BLaER1 (cell line): ENCODE results near the gene FXR1.
"Not testable (repeated sequence)": the region's sequence is repeated elsewhere in the genome, so short reads cannot be mapped to it uniquely, and the experiment has no call there.

ENCODE experiments used
- H3K27ac ChIP-seq: shearing (Covaris generic); formaldehyde crosslinking; 2 replicates; pipeline ENCODE4 v1.8.1; 2022
- H3K27me3 ChIP-seq: shearing (Covaris generic); formaldehyde crosslinking; 2 replicates; pipeline ENCODE4 v1.8.1; 2022
- H3K36me3 ChIP-seq: shearing (Covaris generic); formaldehyde crosslinking; 2 replicates; pipeline ENCODE4 v1.8.1; 2022
- H3K4me1 ChIP-seq: shearing (Covaris generic); formaldehyde crosslinking; 2 replicates; pipeline ENCODE4 v1.8.1; 2022
- H3K4me2 ChIP-seq: shearing (Covaris generic); formaldehyde crosslinking; 2 replicates; pipeline ENCODE4 v1.8.1; 2022
- H3K4me3 ChIP-seq: shearing (Covaris generic); formaldehyde crosslinking; 2 replicates; pipeline ENCODE4 v1.8.1; 2022
- H3K9ac ChIP-seq: shearing (Covaris generic); formaldehyde crosslinking; 2 replicates; pipeline ENCODE4 v1.8.1; 2022
- H3K9me3 ChIP-seq: shearing (Covaris generic); formaldehyde crosslinking; 2 replicates; pipeline ENCODE4 v1.8.1; 2022
- H4K20me1 ChIP-seq: shearing (Covaris generic); formaldehyde crosslinking; 2 replicates; pipeline ENCODE4 v1.8.1; 2022
- Cebpa-rat ChIP-seq: shearing (Covaris generic); IDR thresholded peaks from 2 replicates; pipeline ENCODE4 v1.8.1; 2022

FXR1 gene

DNA sequence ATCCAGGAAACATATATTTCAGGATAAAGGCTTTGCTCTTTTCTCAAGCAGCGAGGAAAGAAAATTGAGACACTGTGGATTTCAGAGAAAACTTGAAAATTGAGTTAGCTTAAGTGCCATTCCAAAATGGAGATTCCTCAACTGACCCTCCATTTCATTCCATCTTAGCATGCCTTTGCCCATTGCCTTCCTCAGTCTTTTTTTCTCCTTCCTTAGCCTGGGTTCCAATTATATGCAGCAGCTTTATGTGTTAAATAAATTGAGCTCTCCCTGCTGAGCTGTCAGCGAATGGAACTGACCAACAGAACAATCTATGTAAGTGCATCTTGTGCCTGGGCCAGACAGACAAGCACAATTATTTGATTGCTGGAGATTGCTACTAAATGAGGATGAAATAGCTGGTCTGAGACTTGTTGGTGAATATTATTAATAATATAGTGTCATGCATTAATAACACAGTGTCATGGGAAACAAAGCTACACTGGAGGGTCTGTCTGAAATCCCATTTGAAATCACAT lies 84.0 kb downstream of the FXR1 start:
- H3K36me3 ChIP-seq = no peaks in the 10 kb centered on the region
- no peaks in the 10 kb centered on the region for H3K4me1 ChIP-seq
- H3K27me3 ChIP-seq = no peaks in the 10 kb centered on the region
- TF ChIP-seq Cebpa-rat = no peak
- H3K27ac ChIP-seq = no peak overlapping the region
- peaks cover 16% of the 10 kb centered on the region; the same call in 1 of the 2 replicates for H3K9me3 ChIP-seq
- H3K4me3 ChIP-seq = no peak overlapping the region
- no peak overlapping the region for H3K9ac ChIP-seq
- no peak overlapping the region for H3K4me2 ChIP-seq
- no peaks in the 10 kb centered on the region for H4K20me1 ChIP-seq

DNA sequence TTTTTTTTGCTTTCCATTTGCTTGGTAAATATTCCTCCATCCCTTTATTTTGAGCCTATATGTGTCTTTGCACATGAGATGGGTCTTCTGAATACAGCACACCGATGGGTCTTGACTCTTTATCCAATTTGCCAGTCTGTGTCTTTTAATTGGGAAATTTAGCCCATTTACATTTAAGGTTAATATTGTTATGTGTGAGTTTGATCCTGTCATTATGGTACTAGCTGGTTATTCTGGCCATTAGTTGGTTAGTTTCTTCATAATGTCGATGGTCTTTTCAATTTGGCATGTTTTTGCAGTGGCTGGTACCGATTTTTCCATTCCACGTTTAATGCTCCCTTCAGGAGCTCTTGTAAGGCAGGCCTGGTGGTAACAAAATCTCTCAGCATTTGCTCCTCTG lies 89.9 kb downstream of the FXR1 start:
- not testable (repeated sequence) for H3K4me3 ChIP-seq, H3K36me3 ChIP-seq, H3K4me1 ChIP-seq, H3K27me3 ChIP-seq, H3K27ac ChIP-seq, H3K4me2 ChIP-seq, H4K20me1 ChIP-seq, H3K9ac ChIP-seq
- peaks cover 29% of the 10 kb centered on the region for H3K9me3 ChIP-seq

DNA sequence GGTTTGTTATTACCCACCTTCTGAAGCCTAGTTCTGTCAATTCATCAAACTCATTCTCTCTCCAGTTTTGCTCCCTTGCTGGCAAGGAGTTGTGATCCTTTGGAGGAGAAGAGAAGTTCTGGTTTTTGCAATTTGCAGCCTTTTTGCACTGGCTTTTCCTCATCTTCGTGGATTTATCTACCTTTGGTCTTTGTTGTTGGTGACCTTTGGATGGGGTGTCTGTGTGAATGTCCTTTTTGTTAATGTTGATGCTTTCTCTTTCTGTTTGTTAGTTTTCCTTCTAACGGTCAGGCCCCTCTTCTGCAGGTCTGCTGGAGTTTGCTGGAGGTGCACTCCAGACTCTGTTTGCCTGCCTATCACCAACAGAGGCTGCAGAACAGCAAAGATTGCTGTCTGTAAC lies 91.0 kb downstream of the FXR1 start:
- H3K9me3 ChIP-seq = peaks cover 29% of the 10 kb centered on the region
- not testable (repeated sequence) for H4K20me1 ChIP-seq, H3K36me3 ChIP-seq, H3K27me3 ChIP-seq, H3K4me2 ChIP-seq, H3K9ac ChIP-seq, H3K27ac ChIP-seq, H3K4me3 ChIP-seq, H3K4me1 ChIP-seq

DNA sequence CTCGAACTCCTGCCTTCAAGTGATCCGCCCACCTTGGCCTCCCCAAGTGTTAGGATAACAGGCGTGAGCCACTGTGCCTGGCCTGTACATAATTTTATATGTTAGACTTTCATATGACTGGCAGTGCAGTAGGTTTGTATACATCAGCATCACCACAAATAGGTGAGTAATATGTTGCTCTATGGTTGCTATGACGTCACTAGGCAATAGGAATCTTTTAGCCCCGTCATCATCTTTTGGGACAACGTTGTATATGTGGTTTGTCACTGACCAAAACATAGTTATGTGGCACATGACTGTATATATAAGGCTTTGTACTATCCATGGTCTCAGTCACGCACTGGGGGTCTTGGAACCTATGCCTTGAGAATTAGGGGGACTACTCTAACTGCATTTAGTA lies 94.1 kb downstream of the FXR1 start:
- Histone ChIP-seq H3K36me3 (no peaks in the 10 kb centered on the region), H3K27me3 (no peaks in the 10 kb centered on the region), H3K9me3 (peaks cover 13% of the 10 kb centered on the region), H4K20me1 (no peaks in the 10 kb centered on the region), H3K4me1 (no peaks in the 10 kb centered on the region), H3K27ac (no peak overlapping the region), H3K4me3 (no peak overlapping the region), H3K9ac (no peak overlapping the region), H3K4me2 (no peak overlapping the region)
- no peak for TF ChIP-seq Cebpa-rat

DNA sequence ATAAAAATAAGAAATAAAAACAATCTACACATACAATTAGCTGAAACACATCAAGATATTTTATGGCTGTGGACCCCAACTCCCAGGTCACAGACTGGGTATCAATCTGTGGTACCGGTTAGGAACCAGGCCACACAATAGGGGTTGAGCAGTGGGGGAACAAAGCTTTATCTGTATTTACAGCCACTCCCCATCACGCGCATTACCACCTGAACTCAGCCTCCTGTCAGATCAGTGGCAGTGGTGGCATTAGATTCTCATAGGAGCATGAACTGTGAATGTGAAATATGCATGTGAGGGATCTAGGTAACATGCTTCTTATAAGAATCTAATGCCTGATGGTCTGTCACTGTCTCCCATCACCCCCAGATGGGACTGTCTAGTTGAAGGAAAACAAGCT lies 94.8 kb downstream of the FXR1 start:
- H3K9ac ChIP-seq = no peak overlapping the region
- H3K4me2 ChIP-seq = no peak overlapping the region
- TF ChIP-seq Cebpa-rat = no peak
- H3K27ac ChIP-seq = no peak overlapping the region
- H3K36me3 ChIP-seq = no peaks in the 10 kb centered on the region
- no peaks in the 10 kb centered on the region for H3K4me1 ChIP-seq
- no peaks in the 10 kb centered on the region for H3K27me3 ChIP-seq
- no peak overlapping the region for H3K4me3 ChIP-seq
- no peaks in the 10 kb centered on the region for H4K20me1 ChIP-seq
- H3K9me3 ChIP-seq = peaks cover 6% of the 10 kb centered on the region

DNA sequence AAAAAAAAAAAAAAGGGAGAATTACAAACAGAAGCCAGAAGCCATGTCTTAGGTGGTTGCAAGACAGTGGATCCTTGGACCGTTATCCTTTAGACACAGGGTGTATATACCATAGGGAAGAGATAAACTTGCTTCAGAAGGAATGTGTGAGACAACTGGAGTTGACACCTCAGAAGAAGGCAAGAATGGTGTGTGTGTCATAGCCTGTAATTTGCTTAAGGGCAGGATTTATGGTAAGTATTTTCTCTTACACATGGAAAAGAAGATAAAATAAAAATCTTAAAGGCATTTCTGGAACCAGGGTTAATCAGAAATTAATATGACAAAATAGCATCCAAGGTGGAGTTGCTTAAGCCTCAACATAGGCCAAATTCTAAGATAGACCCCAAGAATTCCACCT lies 96.3 kb downstream of the FXR1 start:
- no peak overlapping the region for H3K4me2 ChIP-seq
- no peak overlapping the region for H3K9ac ChIP-seq
- H3K36me3 ChIP-seq = no peaks in the 10 kb centered on the region
- H3K4me3 ChIP-seq = no peak overlapping the region
- no peaks in the 10 kb centered on the region for H3K27me3 ChIP-seq
- H3K27ac ChIP-seq = no peak overlapping the region
- H3K4me1 ChIP-seq = no peaks in the 10 kb centered on the region
- H4K20me1 ChIP-seq = no peaks in the 10 kb centered on the region
- H3K9me3 ChIP-seq = no peaks in the 10 kb centered on the region
- no peak for TF ChIP-seq Cebpa-rat

DNA sequence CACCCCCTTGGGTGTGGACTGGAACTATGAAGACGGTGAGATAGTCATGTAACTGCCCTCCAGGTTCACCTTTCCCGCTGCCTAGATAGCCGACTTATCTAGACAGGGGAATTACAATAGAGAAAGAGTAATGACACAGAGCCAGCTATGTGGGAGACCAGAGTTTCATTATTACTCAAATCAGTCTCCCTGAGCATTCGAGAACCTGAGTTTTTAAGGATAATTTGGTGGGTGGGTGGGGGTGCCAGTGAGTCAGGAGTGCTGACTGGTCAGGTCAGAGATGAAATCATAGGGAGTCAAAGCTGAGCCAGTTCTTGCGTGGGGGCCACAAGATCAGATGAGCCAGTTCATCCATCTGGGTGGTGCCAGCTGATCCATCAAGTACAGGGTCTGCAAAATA lies 96.8 kb downstream of the FXR1 start:
- Histone ChIP-seq H3K27me3 (no peaks in the 10 kb centered on the region), H3K9ac (no peak overlapping the region), H3K36me3 (no peaks in the 10 kb centered on the region), H3K4me3 (no peak overlapping the region), H3K9me3 (no peaks in the 10 kb centered on the region), H4K20me1 (no peaks in the 10 kb centered on the region), H3K4me1 (no peaks in the 10 kb centered on the region), H3K4me2 (no peak overlapping the region), H3K27ac (no peak overlapping the region)
- TF ChIP-seq Cebpa-rat = no peak

DNA sequence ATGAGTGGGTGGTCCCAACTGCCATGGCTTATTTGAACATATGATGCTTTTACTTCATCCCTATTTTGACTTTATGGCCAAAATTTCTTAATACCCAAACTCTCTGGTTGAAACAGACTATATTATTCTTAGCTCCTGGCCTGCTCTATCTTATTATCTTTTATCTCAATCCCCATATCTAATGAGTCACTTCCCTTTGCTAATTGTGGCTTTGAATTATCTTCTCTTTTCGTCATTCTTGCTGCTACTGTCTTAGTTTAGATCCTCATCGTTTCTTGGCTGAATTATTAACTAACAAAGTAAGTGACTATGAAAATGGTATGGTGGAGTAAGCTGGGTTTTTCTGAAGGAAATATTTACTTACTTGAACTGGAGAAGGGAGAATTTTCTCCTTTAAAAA lies 105.2 kb downstream of the FXR1 start:
- Histone ChIP-seq H4K20me1 (no peaks in the 10 kb centered on the region), H3K27me3 (no peaks in the 10 kb centered on the region), H3K4me1 (no peaks in the 10 kb centered on the region), H3K4me3 (no peak overlapping the region), H3K9me3 (no peaks in the 10 kb centered on the region), H3K36me3 (no peaks in the 10 kb centered on the region), H3K27ac (no peak overlapping the region), H3K4me2 (no peak overlapping the region), H3K9ac (no peak overlapping the region)
- no peak for TF ChIP-seq Cebpa-rat

DNA sequence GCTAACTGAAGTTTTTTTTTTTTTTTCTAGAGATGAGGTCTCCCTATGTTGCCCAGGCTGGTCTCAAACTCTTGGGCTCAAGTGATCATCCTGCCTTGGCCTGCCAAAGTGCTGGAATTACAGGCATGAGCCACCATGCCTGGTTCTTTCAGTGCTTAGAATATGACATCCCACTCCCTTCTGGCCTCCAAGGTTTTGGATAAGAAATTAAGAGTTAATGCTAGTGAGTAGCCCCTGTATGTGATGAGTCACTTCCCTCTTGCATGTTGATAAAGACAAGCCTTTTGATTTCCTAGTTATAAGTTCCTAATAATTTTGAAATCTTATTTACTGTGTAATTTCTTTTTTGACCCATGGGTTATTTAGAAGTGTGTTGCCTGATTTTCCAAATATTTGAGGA lies 112.7 kb downstream of the FXR1 start:
- Histone ChIP-seq H3K27ac (no peak overlapping the region), H3K4me2 (no peak overlapping the region), H3K9ac (no peak overlapping the region), H3K4me1 (no peaks in the 10 kb centered on the region), H4K20me1 (no peaks in the 10 kb centered on the region), H3K4me3 (no peak overlapping the region), H3K9me3 (peaks cover 12% of the 10 kb centered on the region), H3K27me3 (no peaks in the 10 kb centered on the region), H3K36me3 (no peaks in the 10 kb centered on the region)
- no peak for TF ChIP-seq Cebpa-rat

DNA sequence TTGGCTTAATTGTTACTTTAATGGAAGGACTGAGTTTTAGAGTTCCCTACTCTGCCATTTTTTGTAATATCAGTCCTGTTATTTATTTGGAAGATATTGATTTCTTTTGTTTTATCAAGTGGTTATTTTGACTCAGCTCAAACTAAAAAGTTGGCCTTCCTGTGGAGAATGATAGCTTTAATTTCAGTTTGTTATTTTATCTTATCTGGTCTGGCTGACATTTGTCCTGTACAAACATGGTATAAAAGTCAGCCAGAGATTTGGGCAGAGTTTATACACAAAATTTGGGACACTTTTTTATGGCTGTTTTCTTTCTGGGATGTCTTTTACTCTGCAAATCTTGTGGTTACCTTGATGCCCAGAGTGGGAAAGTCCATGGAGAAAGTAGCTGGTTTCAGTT lies 118.5 kb downstream of the FXR1 start:
- no peaks in the 10 kb centered on the region for H4K20me1 ChIP-seq
- H3K36me3 ChIP-seq = no peaks in the 10 kb centered on the region
- H3K9ac ChIP-seq = no peak overlapping the region
- H3K4me3 ChIP-seq = no peak overlapping the region
- H3K9me3 ChIP-seq = no peaks in the 10 kb centered on the region
- H3K27ac ChIP-seq = no peak overlapping the region
- no peak for TF ChIP-seq Cebpa-rat
- H3K4me2 ChIP-seq = no peak overlapping the region
- H3K27me3 ChIP-seq = no peaks in the 10 kb centered on the region
- H3K4me1 ChIP-seq = no peaks in the 10 kb centered on the region
